ENCODE data around the gene OR52N2.

- TF ChIP-seq CTCF (IDR thresholded peaks at IDR 0.05) (peak; percentile 41 to 79 (median 68)), POLR2AphosphoS5 (IDR thresholded peaks at IDR 0.05) (no peak), POLR2A (IDR thresholded peaks at IDR 0.05) (no peak)
Measured at GRCh38 chr11:5808500-5809121, at the start of gene OR52N2.
